Measurements from ENCODE around the gene SLX9.
A peak's percentile ranks its signal among the peaks of the same experiment; 100 is the strongest.

Gene SLX9

GRCh38 chr21:44962403-44962966 is 22.7 kb downstream of the SLX9 start:
- Histone ChIP-seq H3K4me2 (ENCODE audit: low read length) (peak overlapping the region; percentile 44), H3K27me3 (ENCODE audit: control insufficient read depth, insufficient read depth, low read length) (no peaks in the 10 kb centered on the region), H3K36me3 (ENCODE audit: insufficient read depth, low read length) (peaks cover 27% of the 10 kb centered on the region), H3K9me3 (replicated peaks; ENCODE audit: low read length) (no peaks in the 10 kb centered on the region), H3K9ac (ENCODE audit: low read depth, low read length) (peak overlapping the region; percentile 78), H3K4me1 (ENCODE audit: control insufficient read depth, insufficient read depth, low read length) (peaks cover 72% of the 10 kb centered on the region), H3K4me3 (ENCODE audit: low read length) (no peak overlapping the region)

GRCh38 chr21:44964381-44964780 is 24.6 kb downstream of the SLX9 start:
- Histone ChIP-seq H3K27me3 (ENCODE audit: control insufficient read depth, insufficient read depth, low read length) (no peaks in the 10 kb centered on the region), H3K4me2 (ENCODE audit: low read length) (no peak overlapping the region), H3K9ac (ENCODE audit: low read depth, low read length) (peak overlapping the region; percentile 78), H3K4me3 (ENCODE audit: low read length) (no peak overlapping the region), H3K4me1 (ENCODE audit: control insufficient read depth, insufficient read depth, low read length) (peaks cover 55% of the 10 kb centered on the region), H3K9me3 (replicated peaks; ENCODE audit: low read length) (no peaks in the 10 kb centered on the region), H3K36me3 (ENCODE audit: insufficient read depth, low read length) (peaks cover 37% of the 10 kb centered on the region)

GRCh38 chr21:44965251-44966022 is 25.6 kb downstream of the SLX9 start:
- H3K4me2 ChIP-seq (ENCODE audit: low read length) = peak overlapping the region; percentile 2
- H3K36me3 ChIP-seq (ENCODE audit: insufficient read depth, low read length) = peaks cover 36% of the 10 kb centered on the region
- H3K4me1 ChIP-seq (ENCODE audit: control insufficient read depth, insufficient read depth, low read length) = peaks cover 61% of the 10 kb centered on the region
- peak overlapping the region; percentile 52 for H3K9ac ChIP-seq (ENCODE audit: low read depth, low read length)
- no peaks in the 10 kb centered on the region for H3K9me3 ChIP-seq (replicated peaks; ENCODE audit: low read length)
- H3K4me3 ChIP-seq (ENCODE audit: low read length) = no peak overlapping the region
- no peaks in the 10 kb centered on the region for H3K27me3 ChIP-seq (ENCODE audit: control insufficient read depth, insufficient read depth, low read length)

GRCh38 chr21:44966135-44967081 is 26.6 kb downstream of the SLX9 start:
- Histone ChIP-seq H3K4me1 (ENCODE audit: control insufficient read depth, insufficient read depth, low read length) (peaks cover 55% of the 10 kb centered on the region), H3K4me3 (ENCODE audit: low read length) (no peak overlapping the region)

GRCh38 chr21:44967082-44968047 is 27.5 kb downstream of the SLX9 start:
- H3K9me3 ChIP-seq (replicated peaks; ENCODE audit: low read length) = no peaks in the 10 kb centered on the region
- peaks cover 45% of the 10 kb centered on the region for H3K4me1 ChIP-seq (ENCODE audit: control insufficient read depth, insufficient read depth, low read length)
- peaks cover 39% of the 10 kb centered on the region for H3K36me3 ChIP-seq (ENCODE audit: insufficient read depth, low read length)
- no peak overlapping the region for H3K4me3 ChIP-seq (ENCODE audit: low read length)
- no peak overlapping the region for H3K9ac ChIP-seq (ENCODE audit: low read depth, low read length)
- H3K4me2 ChIP-seq (ENCODE audit: low read length) = no peak overlapping the region
- no peaks in the 10 kb centered on the region for H3K27me3 ChIP-seq (ENCODE audit: control insufficient read depth, insufficient read depth, low read length)

More at GRCh38 chr21:44966135-44967081, 26.6 kb downstream of the SLX9 start:
- H3K4me2 ChIP-seq (ENCODE audit: low read length) = no peak overlapping the region
- H3K27me3 ChIP-seq (ENCODE audit: control insufficient read depth, insufficient read depth, low read length) = no peaks in the 10 kb centered on the region
- H3K9me3 ChIP-seq (replicated peaks; ENCODE audit: low read length) = no peaks in the 10 kb centered on the region
- H3K9ac ChIP-seq (ENCODE audit: low read depth, low read length) = no peak overlapping the region
- H3K36me3 ChIP-seq (ENCODE audit: insufficient read depth, low read length) = peaks cover 39% of the 10 kb centered on the region

GRCh38 chr21:44969066-44969670 is 29.3 kb downstream of the SLX9 start:
- no peak overlapping the region for H3K4me2 ChIP-seq (ENCODE audit: low read length)
- no peak overlapping the region for H3K4me3 ChIP-seq (ENCODE audit: low read length)
- H3K9me3 ChIP-seq (replicated peaks; ENCODE audit: low read length) = no peaks in the 10 kb centered on the region
- no peak overlapping the region for H3K9ac ChIP-seq (ENCODE audit: low read depth, low read length)
- no peaks in the 10 kb centered on the region for H3K27me3 ChIP-seq (ENCODE audit: control insufficient read depth, insufficient read depth, low read length)
- peaks cover 36% of the 10 kb centered on the region for H3K4me1 ChIP-seq (ENCODE audit: control insufficient read depth, insufficient read depth, low read length)
- H3K36me3 ChIP-seq (ENCODE audit: insufficient read depth, low read length) = peaks cover 45% of the 10 kb centered on the region

GRCh38 chr21:44969931-44970755 is 30.3 kb downstream of the SLX9 start:
- Histone ChIP-seq H3K4me2 (ENCODE audit: low read length) (no peak overlapping the region), H3K9me3 (replicated peaks; ENCODE audit: low read length) (no peaks in the 10 kb centered on the region), H3K27me3 (ENCODE audit: control insufficient read depth, insufficient read depth, low read length) (no peaks in the 10 kb centered on the region), H3K4me3 (ENCODE audit: low read length) (no peak overlapping the region), H3K36me3 (ENCODE audit: insufficient read depth, low read length) (peaks cover 53% of the 10 kb centered on the region), H3K9ac (ENCODE audit: low read depth, low read length) (no peak overlapping the region), H3K4me1 (ENCODE audit: control insufficient read depth, insufficient read depth, low read length) (peaks cover 28% of the 10 kb centered on the region)

- Histone ChIP-seq H3K4me2 (ENCODE audit: low read length) (no peak overlapping the region), H3K36me3 (ENCODE audit: insufficient read depth, low read length) (peaks cover 53% of the 10 kb centered on the region), H3K9me3 (replicated peaks; ENCODE audit: low read length) (no peaks in the 10 kb centered on the region), H3K4me1 (ENCODE audit: control insufficient read depth, insufficient read depth, low read length) (peaks cover 19% of the 10 kb centered on the region), H3K27me3 (ENCODE audit: control insufficient read depth, insufficient read depth, low read length) (no peaks in the 10 kb centered on the region), H3K9ac (ENCODE audit: low read depth, low read length) (no peak overlapping the region), H3K4me3 (ENCODE audit: low read length) (no peak overlapping the region)
These were observed 31.2 kb downstream of the SLX9 start for GRCh38 chr21:44970766-44971671.

GRCh38 chr21:44971672-44971995 is 31.8 kb downstream of the SLX9 start:
- no peak overlapping the region for H3K9ac ChIP-seq (ENCODE audit: low read depth, low read length)
- H3K36me3 ChIP-seq (ENCODE audit: insufficient read depth, low read length) = peaks cover 51% of the 10 kb centered on the region
- no peak overlapping the region for H3K4me3 ChIP-seq (ENCODE audit: low read length)
- H3K9me3 ChIP-seq (replicated peaks; ENCODE audit: low read length) = no peaks in the 10 kb centered on the region
- no peak overlapping the region for H3K4me2 ChIP-seq (ENCODE audit: low read length)
- H3K4me1 ChIP-seq (ENCODE audit: control insufficient read depth, insufficient read depth, low read length) = peaks cover 23% of the 10 kb centered on the region
- H3K27me3 ChIP-seq (ENCODE audit: control insufficient read depth, insufficient read depth, low read length) = no peaks in the 10 kb centered on the region
